Thymus (tissue), 14 donors: ENCODE measurements around the gene CARTPT. TPM values are rescaled to one million over a fixed set of nuclear protein-coding genes. Genes with fewer than 3 reads are reported as not detected.

Experiments
- DNase-seq, 9 donors: peaks; one replicate each; pipeline ENCODE4 v3.0.0-alpha.2; 2013; ENCODE audit warnings: low spot score in 9 of 9, low read depth in 6 of 9, missing footprints in 1 of 9
- H3K27ac ChIP-seq, 2 donors: one replicate each; pipeline ENCODE4 v1.5.1; 2013; ENCODE audit warnings: control low read depth in 1 of 2, low read depth in 1 of 2, low read length in 1 of 2, mild to moderate bottlenecking in 1 of 2, moderate library complexity in 1 of 2
- H3K27me3 ChIP-seq, 2 donors: one replicate each; pipeline ENCODE4 v1.5.1; 2013; ENCODE audit warnings: low read length in 1 of 2; ENCODE audit not compliant: control insufficient read depth in 2 of 2, insufficient read depth in 1 of 2
- H3K36me3 ChIP-seq, 2 donors: one replicate each; pipeline ENCODE4 v1.5.1; 2013; ENCODE audit warnings: low read length in 1 of 2, mild to moderate bottlenecking in 1 of 2, moderate library complexity in 1 of 2; ENCODE audit not compliant: control insufficient read depth in 2 of 2, insufficient read depth in 2 of 2
- H3K4me1 ChIP-seq, 2 donors: one replicate each; pipeline ENCODE4 v1.5.1; 2013; ENCODE audit warnings: low read length in 2 of 2; ENCODE audit not compliant: control insufficient read depth in 2 of 2, insufficient read depth in 2 of 2
- H3K4me3 ChIP-seq, 2 donors: one replicate each; pipeline ENCODE4 v1.5.1; 2013; ENCODE audit warnings: low read length in 2 of 2, control low read depth in 1 of 2, mild to moderate bottlenecking in 1 of 2
- H3K9me3 ChIP-seq, 2 donors: one replicate each; pipeline ENCODE4 v1.5.1; 2013; ENCODE audit warnings: low read length in 1 of 2, mild to moderate bottlenecking in 1 of 2; ENCODE audit not compliant: control insufficient read depth in 2 of 2, insufficient read depth in 1 of 2
- WGBS: extraction: QIAGEN DNeasy Blood & Tissue Kit; methylation state at CpG from one replicate; pipeline ENCODE4 v1.1.7; 2013; 5-methylcytosine and 5-hydroxymethylcytosine counted together
- long read RNA-seq, 10 donors: transcript quantifications; one replicate each; lab custom pipeline, GENCODE V29; 2026
- polyA plus RNA-seq: library from polyadenylated mRNA; stranded (reverse); fragments of 200-250 nt; gene quantifications from one replicate; pipeline ENCODE4 v1.2.3, GENCODE V29; 2013
- total RNA-seq: library from RNA; stranded (reverse); fragments of 120-200 nt; gene quantifications from one replicate; pipeline ENCODE4 v1.2.4, GENCODE V29; 2013
- donor health status: healthy.

The CARTPT gene
- total RNA-seq (0.24 TPM), polyA plus RNA-seq (2.9 TPM)
- long read RNA-seq, donor 1, result 0 reads
- long read RNA-seq, donor 2, result 0 reads
- long read RNA-seq, donor 3, result 0 reads
- long read RNA-seq, donor 4, result 0 reads
- long read RNA-seq, donor 5, partial matches to known transcripts, result 0 of 1 reads
- long read RNA-seq, donor 5, other reads (novel, unspliced or antisense), result 0 of 1 reads
- long read RNA-seq, donor 6, result 0 reads
- long read RNA-seq, donor 7, result 0 reads
- long read RNA-seq, donor 8, result 0 reads
- long read RNA-seq, donor 9, result 0 reads
- long read RNA-seq, donor 10, result 0 reads

GRCh38 chr5:71719063-71719964, at the start of gene CARTPT:
TSS of gene CARTPT (plus strand) at chr5:71719275. CDS start at chr5:71719294, 19 bp downstream.
- H3K4me1 ChIP-seq, result no peaks in the 10 kb centered on the region
- H3K4me3 ChIP-seq, result no peak within 1 kb of the TSS
- H3K27ac ChIP-seq, result no peak within 1 kb of the TSS
- H3K36me3 ChIP-seq, result no peaks in the 10 kb centered on the region
- WGBS, result 13% methylated on average over 65 of the region's 65 CpGs
- H3K9me3 ChIP-seq, result peaks cover 0 to 4% of the 10 kb centered on the region in 2 donors
- H3K27me3 ChIP-seq, result peaks cover 6 to 33% of the 10 kb centered on the region in 2 donors
- peak in 2 of 9 donors; percentile 1 to 7 for DNase-seq

GRCh38 chr5:71677977-71678376, 41.1 kb upstream of the CARTPT start:
- 95% methylated on average over 1 of the region's 1 CpG for WGBS
- no peak overlapping the region for H3K4me3 ChIP-seq

DNA sequence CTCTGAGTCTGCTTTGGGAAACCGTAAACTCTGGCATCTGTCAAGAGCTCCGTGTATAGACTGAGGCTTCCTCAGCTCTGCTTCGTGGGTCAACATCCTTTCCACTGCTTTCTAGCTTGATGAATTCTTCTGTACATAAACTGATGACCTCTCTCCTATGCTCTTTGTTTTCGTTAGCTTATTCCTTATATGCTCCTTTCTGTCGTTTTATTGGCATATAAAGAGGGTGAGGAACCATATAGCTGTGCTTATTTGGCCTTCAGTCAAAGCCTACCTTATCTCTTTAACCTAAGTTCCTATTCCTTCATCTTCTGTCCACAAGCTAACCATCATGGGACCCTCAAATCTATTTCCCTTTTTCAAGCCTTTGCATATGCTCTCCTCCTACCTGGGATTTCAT, 39.4 kb upstream of the CARTPT start:
- no peak overlapping the region for H3K27ac ChIP-seq
- H3K9me3 ChIP-seq, result no peaks in the 10 kb centered on the region
- WGBS, result 83% methylated on average over 5 of the region's 5 CpGs
- no peaks in the 10 kb centered on the region for H3K27me3 ChIP-seq
- no peak overlapping the region for H3K4me3 ChIP-seq
- H3K36me3 ChIP-seq, result no peaks in the 10 kb centered on the region
- no peaks in the 10 kb centered on the region for H3K4me1 ChIP-seq
- no peak for DNase-seq

More at GRCh38 chr5:71677977-71678376, 41.1 kb upstream of the CARTPT start:
- DNase-seq, result no peak
- Histone ChIP-seq H3K27ac (no peak overlapping the region), H3K36me3 (no peaks in the 10 kb centered on the region), H3K9me3 (no peaks in the 10 kb centered on the region), H3K27me3 (no peaks in the 10 kb centered on the region), H3K4me1 (no peaks in the 10 kb centered on the region)

DNA sequence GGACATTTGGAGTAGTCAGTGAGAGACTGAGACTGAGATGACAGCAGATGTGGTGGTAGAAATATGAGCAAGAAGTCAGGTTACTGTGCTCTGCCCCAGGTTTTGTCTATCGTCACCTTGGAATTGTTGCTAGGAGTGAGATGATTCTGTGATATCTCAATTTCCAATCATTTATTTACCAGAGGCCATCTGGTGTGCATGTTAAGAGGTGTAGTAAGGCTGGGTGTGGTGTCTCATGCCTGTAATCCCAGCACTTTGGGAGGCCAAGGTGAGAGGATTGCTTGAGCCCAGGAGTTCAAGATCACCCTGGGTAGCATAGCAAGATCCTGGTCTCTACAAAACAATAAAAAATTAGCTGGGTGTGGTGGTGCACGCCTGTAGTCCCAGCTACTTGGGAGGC, 38.6 kb upstream of the CARTPT start:
- Histone ChIP-seq H3K36me3 (no peaks in the 10 kb centered on the region), H3K27ac (no peak overlapping the region), H3K27me3 (no peaks in the 10 kb centered on the region), H3K9me3 (no peaks in the 10 kb centered on the region), H3K4me1 (no peaks in the 10 kb centered on the region), H3K4me3 (no peak overlapping the region)
- WGBS, result 97% methylated on average over 2 of the region's 2 CpGs
- no peak for DNase-seq

DNA sequence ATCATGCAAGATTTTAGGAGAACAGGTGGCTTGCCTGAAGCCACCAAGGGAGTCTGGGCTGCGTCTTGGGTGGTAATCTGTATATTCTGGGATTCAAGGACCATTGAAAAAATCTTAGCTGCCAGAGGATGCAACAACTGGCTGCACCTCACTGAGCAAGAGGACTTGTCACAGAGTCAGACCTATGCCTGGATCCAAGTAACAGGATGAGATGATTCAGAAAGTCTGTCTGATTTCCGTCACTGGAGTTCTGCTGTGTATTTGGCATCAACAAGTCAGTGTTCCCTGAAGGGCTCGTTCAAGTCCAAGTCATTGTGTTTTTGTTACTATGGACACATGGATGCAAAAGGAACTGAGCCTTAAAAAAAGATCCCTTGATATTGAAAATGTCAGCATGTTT, 37.8 kb upstream of the CARTPT start:
- Histone ChIP-seq H3K4me3 (no peak overlapping the region), H3K4me1 (no peaks in the 10 kb centered on the region), H3K9me3 (no peaks in the 10 kb centered on the region), H3K27ac (no peak overlapping the region), H3K27me3 (no peaks in the 10 kb centered on the region), H3K36me3 (no peaks in the 10 kb centered on the region)
- 86% methylated on average over 3 of the region's 3 CpGs for WGBS
- DNase-seq, result no peak

DNA sequence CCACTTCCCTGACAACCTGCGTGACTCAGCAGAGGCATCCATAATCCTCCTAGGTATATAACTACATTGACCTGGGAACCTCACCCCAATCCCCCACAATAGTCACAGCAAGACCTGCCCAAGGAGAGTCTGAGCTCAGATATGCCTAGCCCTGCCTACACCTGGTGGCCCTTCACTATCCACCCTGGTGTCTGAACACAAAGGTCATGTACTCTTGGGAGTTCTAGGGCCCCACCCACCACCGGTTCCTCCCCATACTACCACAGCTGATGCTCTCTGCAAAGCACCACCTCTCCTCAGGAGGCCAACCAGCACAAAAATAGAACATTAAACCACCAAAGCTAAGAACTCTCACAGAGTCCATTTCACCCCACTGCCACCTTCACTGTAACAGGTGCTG, 34.8 kb upstream of the CARTPT start:
- H3K9me3 ChIP-seq, result no peaks in the 10 kb centered on the region
- H3K36me3 ChIP-seq, result no peaks in the 10 kb centered on the region
- H3K27ac ChIP-seq, result no peak overlapping the region
- H3K4me1 ChIP-seq, result no peaks in the 10 kb centered on the region
- H3K4me3 ChIP-seq, result no peak overlapping the region
- H3K27me3 ChIP-seq, result no peaks in the 10 kb centered on the region
- no peak for DNase-seq
- 98% methylated on average over 2 of the region's 2 CpGs for WGBS

DNA sequence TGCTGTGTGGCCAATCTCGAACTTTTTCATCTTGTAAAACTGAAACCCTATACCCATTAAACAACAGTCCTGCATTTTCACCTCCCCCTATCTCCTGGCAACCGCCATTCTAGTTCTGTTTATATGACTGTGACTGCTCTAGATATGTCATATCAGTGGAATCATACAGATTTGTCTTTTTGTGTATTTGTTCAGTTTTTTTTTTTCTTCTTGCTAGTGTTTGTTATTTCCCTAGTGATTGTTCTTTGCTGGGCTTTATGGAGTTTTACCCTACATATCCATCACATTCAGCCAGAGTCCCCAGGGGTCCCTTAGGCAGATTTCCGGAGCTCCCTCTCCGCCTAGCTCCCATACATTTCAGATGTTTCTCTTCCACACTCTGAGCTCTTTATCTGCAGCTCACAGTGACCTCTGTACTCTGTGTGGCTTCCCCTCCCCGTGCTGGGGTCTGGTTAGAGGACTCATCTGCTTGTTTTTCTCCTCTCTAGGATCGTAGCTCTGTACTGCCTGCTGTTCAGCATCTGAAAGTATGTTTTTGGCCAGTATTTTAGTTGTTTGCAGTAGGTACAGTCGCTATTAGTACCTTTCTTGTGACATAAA, 25.1 kb upstream of the CARTPT start:
- H3K36me3 ChIP-seq, result no peaks in the 10 kb centered on the region
- no peaks in the 10 kb centered on the region for H3K9me3 ChIP-seq
- 47% methylated on average over 7 of the region's 7 CpGs for WGBS
- H3K27ac ChIP-seq, result no peak overlapping the region
- H3K27me3 ChIP-seq, result peaks cover 0 to 2% of the 10 kb centered on the region in 2 donors
- H3K4me3 ChIP-seq, result no peak overlapping the region
- no peaks in the 10 kb centered on the region for H3K4me1 ChIP-seq
- DNase-seq, result no peak

GRCh38 chr5:71695071-71695470, 24.0 kb upstream of the CARTPT start:
- 96% methylated on average over 8 of the region's 8 CpGs for WGBS
- Histone ChIP-seq H3K27me3 (peaks cover 0 to 2% of the 10 kb centered on the region in 2 donors), H3K27ac (no peak overlapping the region), H3K9me3 (no peaks in the 10 kb centered on the region), H3K4me3 (no peak overlapping the region), H3K36me3 (no peaks in the 10 kb centered on the region), H3K4me1 (no peaks in the 10 kb centered on the region)
- DNase-seq, result no peak

DNA sequence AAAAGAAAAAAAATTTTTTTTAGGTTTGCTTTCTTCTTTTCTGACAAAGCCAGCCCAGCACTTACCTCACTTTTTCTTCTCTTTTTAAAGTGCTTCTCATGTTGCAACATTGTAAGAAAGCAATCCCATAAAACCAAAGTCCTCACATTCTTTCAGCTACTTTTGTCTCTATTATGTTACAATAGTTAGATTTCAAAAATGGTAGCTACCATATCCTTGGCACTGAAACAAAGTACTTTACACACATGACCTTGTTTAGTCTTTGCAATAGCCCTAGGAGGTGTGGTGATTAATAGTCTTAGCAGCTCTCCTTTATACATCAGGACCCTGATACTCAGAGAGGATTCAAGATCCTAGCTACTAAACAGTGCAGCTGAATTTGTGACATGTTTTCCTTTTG, 23.5 kb upstream of the CARTPT start:
- no peak for DNase-seq
- Histone ChIP-seq H3K4me1 (no peaks in the 10 kb centered on the region), H3K36me3 (no peaks in the 10 kb centered on the region), H3K27ac (no peak overlapping the region), H3K9me3 (no peaks in the 10 kb centered on the region), H3K27me3 (peaks cover 0 to 2% of the 10 kb centered on the region in 2 donors), H3K4me3 (no peak overlapping the region)
